Hair follicular keratinocyte (primary cell): ENCODE data around the gene ELOVL7. TPM values are rescaled to one million over a fixed set of nuclear protein-coding genes. Genes with fewer than 3 reads are reported as not detected.

ENCODE experiments used
- total RNA-seq: library from RNA; depleted of rRNA; stranded (reverse); fragments of >200 nt; gene quantifications from 2 replicates; pipeline ENCODE4 v1.2.3, GENCODE V29; 2015

The ELOVL7 gene
- 8.1 and 13.5 TPM in 2 replicates for total RNA-seq

DNA sequence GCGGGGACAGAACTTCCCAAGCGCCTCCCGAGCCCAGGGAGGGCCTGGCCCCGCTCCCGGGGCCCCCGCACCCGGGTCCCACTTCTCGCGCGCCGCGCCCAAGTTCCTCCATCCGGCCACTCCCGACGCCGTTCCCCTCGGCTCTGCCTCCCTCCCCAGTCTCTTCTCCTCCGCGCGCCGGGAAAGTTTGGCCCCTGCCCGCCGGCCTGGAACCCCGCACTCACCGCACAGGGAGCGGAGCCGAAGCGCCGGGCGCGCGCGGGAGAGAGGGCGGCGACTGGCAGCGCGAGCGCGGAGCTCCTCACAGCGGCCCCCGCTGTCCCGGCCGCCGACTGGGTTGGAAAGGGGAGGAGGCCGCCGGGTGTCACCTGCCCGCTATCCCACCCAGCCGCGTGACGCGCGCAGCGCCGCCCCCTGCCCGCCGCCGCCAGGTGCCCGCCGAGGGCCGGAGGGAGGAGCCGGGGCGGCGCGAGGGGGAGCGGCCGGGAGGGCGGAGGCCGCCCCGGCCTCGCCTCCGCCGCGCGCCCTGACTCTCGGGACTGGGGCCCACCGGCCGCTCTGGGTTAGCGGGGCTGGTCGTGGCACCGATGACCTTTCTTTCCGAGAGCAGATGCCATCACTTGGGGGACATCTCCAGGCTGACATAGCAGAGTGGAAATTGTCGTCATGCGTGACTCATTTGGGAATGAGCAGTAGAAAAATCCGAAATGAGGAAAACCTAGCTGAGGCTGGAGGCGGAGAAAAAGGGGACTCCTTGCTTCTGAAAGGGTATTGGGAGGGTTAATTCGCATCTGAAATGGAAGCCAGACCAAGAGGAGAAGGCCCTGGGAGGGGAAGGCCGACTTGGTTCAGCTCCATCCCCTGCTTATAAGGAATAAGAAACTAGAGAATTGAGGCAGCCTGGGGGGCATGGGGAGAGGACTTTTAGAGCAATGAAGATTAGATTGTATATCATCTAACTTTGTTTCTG, at the start of gene ELOVL7:
Gene ELOVL7, minus strand, starts transcription at position 334 of the 970 bp plus-strand sequence. CDS start 56,872 bp downstream, outside the sequence.

Other genes with a start within 250 kb of the ELOVL7 start
- 13.4 and 31.8 TPM in 2 replicates for gene DEPDC1B, start 144.1 kb downstream of the ELOVL7 start, total RNA-seq
- 18.4 and 20.9 TPM in 2 replicates for gene ERCC8, start 100.8 kb upstream of the ELOVL7 start, total RNA-seq
- gene NDUFAF2, start 100.9 kb upstream of the ELOVL7 start, total RNA-seq, result 56.9 and 71.8 TPM in 2 replicates